Sigmoid colon (tissue), 7 donors: ENCODE results near the gene TUBB4A. TPM values are rescaled to one million over a fixed set of nuclear protein-coding genes. Genes with fewer than 3 reads are reported as not detected.
A peak's percentile ranks its signal among the peaks of the same experiment; 100 is the strongest.

Experiments used
- DNase-seq: peaks from one replicate; pipeline ENCODE4 v3.0.0-alpha.2; 2019
- H3K27ac ChIP-seq, 4 donors: fragments of 200-600 bp; sonication (generic); one replicate each; pipeline ENCODE4 v1.5.1; 2016 to 2019; ENCODE audit warnings: mild to moderate bottlenecking in 1 of 4
- H3K27me3 ChIP-seq, 3 donors: fragments of 200-600 bp; sonication (generic); one replicate each; pipeline ENCODE4 v1.5.1; 2019; ENCODE audit warnings: mild to moderate bottlenecking in 1 of 3
- H3K36me3 ChIP-seq, 4 donors: fragments of 200-600 bp; sonication (generic); one replicate each; pipeline ENCODE4 v1.5.1; 2016 to 2019
- H3K4me1 ChIP-seq, 4 donors: fragments of 200-600 bp; sonication (generic); one replicate each; pipeline ENCODE4 v1.5.1; 2017 to 2019
- H3K4me3 ChIP-seq, 4 donors: fragments of 200-600 bp; sonication (generic); one replicate each; pipeline ENCODE4 v1.5.1; 2017 to 2019; ENCODE audit warnings: mild to moderate bottlenecking in 2 of 4, moderate library complexity in 1 of 4
- H3K9me3 ChIP-seq, 4 donors: fragments of 200-600 bp in 3 of 4; sonication (generic) in 3 of 4; one replicate each; pipeline versions ENCODE4 v1.5.1 to v1.6.1; 2013 to 2019
- CTCF ChIP-seq, 4 experiments: fragments of 450-650 bp in 3 of 4; fragments of 200-600 bp in 1 of 4; IDR thresholded peaks; one replicate each; pipeline ENCODE4 v1.5.1; 2016 to 2019; ENCODE audit warnings: antibody characterized with exemption in 4 of 4, mild to moderate bottlenecking in 3 of 4, moderate library complexity in 2 of 4
- EP300 ChIP-seq, 4 donors: sonication (generic); formaldehyde crosslinking; IDR thresholded peaks; one replicate each; pipeline ENCODE4 v1.6.1; 2017; ENCODE audit warnings: antibody characterized with exemption in 4 of 4
- POLR2A ChIP-seq, 2 donors: fragments of 450-650 bp; IDR thresholded peaks; one replicate each; pipeline ENCODE4 v1.6.1; 2016; ENCODE audit warnings: antibody characterized with exemption in 2 of 2, mild to moderate bottlenecking in 2 of 2, moderate library complexity in 2 of 2
- POLR2AphosphoS5 ChIP-seq, 4 donors: sonication (generic); formaldehyde crosslinking; IDR thresholded peaks; one replicate each; pipeline ENCODE4 v1.6.1; 2017; ENCODE audit warnings: antibody characterized with exemption in 4 of 4
- whole genome bisulfite sequencing, 2 donors: extraction: QIAGEN DNeasy Blood & Tissue Kit; methylation state at CpG; one replicate each; pipeline ENCODE4 v1.1.7; 2013; 5-methylcytosine and 5-hydroxymethylcytosine counted together
- intact Hi-C: fragments of 100-400 bp; cut with DNase I; formaldehyde crosslinking; loops from one replicate; pipeline ENCODE4 v1.15.1; 2023
- polyA plus RNA-seq, 3 donors: library from polyadenylated mRNA; stranded (reverse); fragments of 200-250 nt; gene quantifications; one replicate each; pipeline ENCODE4 v1.2.3, GENCODE V29; 2013
- total RNA-seq, 4 donors: library from RNA; depleted of rRNA; stranded (reverse); fragments of >200 nt; gene quantifications; one replicate each; pipeline ENCODE4 v1.1.0, GENCODE V29; 2016
- donor health status: healthy with polysubstance abuse.
- donor health status: Bipolar disorder and iron deficiency.
- donor health status: healthy.

Gene TUBB4A
- total and polyA plus RNA-seq, 7 donors, result under 0.01 to 6.1 (median 2.4) TPM; not detected in 1

DNA sequence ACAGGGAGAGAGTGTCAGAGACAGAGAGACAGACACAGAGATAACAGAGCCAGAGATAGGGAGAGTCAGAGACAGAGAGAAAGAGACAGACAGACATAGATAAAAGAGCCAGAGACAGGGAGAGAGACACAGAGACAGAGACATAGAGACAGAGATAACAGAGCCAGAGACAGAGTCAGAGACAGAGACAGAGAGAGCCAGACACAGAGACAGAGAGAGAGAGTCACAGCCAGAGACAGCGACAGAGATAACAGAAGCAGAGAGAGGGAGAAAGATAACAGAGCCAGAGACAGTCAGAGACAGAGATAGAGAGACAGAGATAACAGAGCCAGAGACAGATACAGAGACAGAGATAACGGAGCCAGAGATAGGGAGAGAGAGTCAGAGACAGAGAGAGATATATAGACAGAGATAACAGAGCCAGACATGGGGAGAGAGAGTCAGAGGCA lies 27.9 kb upstream of the TUBB4A start:
- H3K9me3 ChIP-seq, result no peaks in the 10 kb centered on the region
- TF ChIP-seq POLR2A (IDR thresholded peaks at IDR 0.05), result no peak
- TF ChIP-seq POLR2AphosphoS5 (IDR thresholded peaks at IDR 0.05), result no peak
- no peak for TF ChIP-seq CTCF (IDR thresholded peaks at IDR 0.05)
- no peak for TF ChIP-seq EP300 (IDR thresholded peaks at IDR 0.05)
- H3K4me1 ChIP-seq, result peaks cover 0 to 38% (median 10%) of the 10 kb centered on the region in 4 donors
- peak overlapping the region in 2 of 4 donors; percentile 51 to 74 for H3K27ac ChIP-seq
- WGBS, 2 donors, result 67 to 75% methylated on average over 2 of the region's 2 CpGs
- H3K36me3 ChIP-seq, result no peaks in the 10 kb centered on the region
- peaks cover 8 to 34% (median 32%) of the 10 kb centered on the region in 3 donors for H3K27me3 ChIP-seq
- intact Hi-C loops, result loop anchor here (5.0 kb wide), 2 partner anchors 68 to 207 kb away; partner anchors contain the start of genes CRB3, GPR108 and TRIP10
- no peak for DNase-seq
- H3K4me3 ChIP-seq, result peak overlapping the region; percentile 36 to 60 (median 50)

DNA sequence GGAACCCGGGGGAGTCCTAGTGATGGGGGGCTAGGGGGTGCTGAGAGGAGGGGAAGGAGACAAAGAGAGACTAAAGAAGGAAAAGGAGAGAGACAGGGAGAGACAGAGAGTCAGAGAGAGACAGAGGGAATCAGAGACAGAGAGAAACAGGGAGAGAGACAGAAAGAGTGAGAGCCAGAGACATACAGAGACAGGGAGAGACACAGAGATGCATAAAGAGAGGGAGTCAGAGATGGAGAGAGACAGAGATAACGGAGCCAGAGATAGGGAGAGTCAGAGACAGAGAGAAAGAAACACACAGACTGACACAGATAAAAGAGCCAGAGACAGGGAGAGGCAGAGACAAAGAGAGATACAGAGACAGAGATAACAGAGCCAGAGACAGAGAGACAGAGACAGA lies 27.2 kb upstream of the TUBB4A start:
- intact Hi-C loops, result no loop called here
- TF ChIP-seq EP300 (IDR thresholded peaks at IDR 0.05) (no peak), POLR2AphosphoS5 (IDR thresholded peaks at IDR 0.05) (no peak), POLR2A (IDR thresholded peaks at IDR 0.05) (no peak), CTCF (IDR thresholded peaks at IDR 0.05) (no peak)
- 51 to 53% methylated on average over 2 of the region's 2 CpGs for WGBS, 2 donors

DNA sequence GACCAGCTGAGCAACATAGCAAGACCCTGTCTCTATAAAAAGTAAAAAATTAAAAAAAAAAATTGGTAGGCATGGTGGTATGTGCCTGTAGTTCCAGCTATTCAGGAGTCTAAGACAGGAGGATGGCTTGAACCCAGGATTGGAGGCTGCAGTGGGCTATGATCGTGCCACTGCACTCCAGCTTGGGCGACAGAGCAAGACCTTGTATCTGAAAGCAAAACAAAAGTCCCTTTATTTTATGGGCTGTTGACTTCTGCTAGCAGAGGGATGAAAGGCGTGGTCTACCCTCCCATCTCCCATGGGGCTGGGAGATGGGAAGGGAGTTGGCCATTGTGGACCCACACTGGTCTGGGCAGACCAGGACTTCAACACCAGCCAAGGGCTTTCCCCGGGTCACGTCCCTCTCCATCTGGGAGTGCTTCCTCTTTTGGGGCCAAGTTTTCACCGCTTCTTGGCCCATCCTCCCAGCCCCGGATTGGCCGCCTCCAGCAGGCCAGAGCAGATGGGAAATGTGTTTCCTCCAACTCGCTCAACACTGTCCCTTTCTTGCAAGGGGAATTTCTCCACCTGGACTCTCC lies 26.5 kb upstream of the TUBB4A start:
- 19 to 34% methylated on average over 9 of the region's 9 CpGs for WGBS, 2 donors
- Histone ChIP-seq H3K4me1 (peaks cover 0 to 38% (median 10%) of the 10 kb centered on the region in 4 donors), H3K9me3 (no peaks in the 10 kb centered on the region), H3K4me3 (no peak overlapping the region), H3K27me3 (peaks cover 8 to 21% (median 20%) of the 10 kb centered on the region in 3 donors), H3K36me3 (no peaks in the 10 kb centered on the region), H3K27ac (no peak overlapping the region)
- TF ChIP-seq CTCF (IDR thresholded peaks at IDR 0.05) (no peak), POLR2AphosphoS5 (IDR thresholded peaks at IDR 0.05) (peak in 1 of 4 donors; percentile 32)
- intact Hi-C loops, result no loop called here
- DNase-seq, result peak; percentile 80

More for the DNA sequence above, 27.2 kb upstream of the TUBB4A start:
- H3K27me3 ChIP-seq, result peaks cover 8 to 27% (median 26%) of the 10 kb centered on the region in 3 donors
- H3K9me3 ChIP-seq, result no peaks in the 10 kb centered on the region
- no peak for DNase-seq
- no peak overlapping the region for H3K4me3 ChIP-seq
- H3K4me1 ChIP-seq, result peaks cover 0 to 38% (median 10%) of the 10 kb centered on the region in 4 donors
- H3K27ac ChIP-seq, result no peak overlapping the region
- H3K36me3 ChIP-seq, result no peaks in the 10 kb centered on the region

- 77 to 85% methylated on average over 17 of the region's 17 CpGs for WGBS, 2 donors
- Histone ChIP-seq H3K9me3 (no peaks in the 10 kb centered on the region), H3K4me3 (no peak overlapping the region), H3K27ac (no peak overlapping the region), H3K4me1 (peaks cover 0 to 38% (median 10%) of the 10 kb centered on the region in 4 donors), H3K27me3 (peaks cover 8 to 18% (median 17%) of the 10 kb centered on the region in 3 donors), H3K36me3 (no peaks in the 10 kb centered on the region)
- DNase-seq, result no peak
- intact Hi-C loops, result no loop called here
- TF ChIP-seq EP300 (IDR thresholded peaks at IDR 0.05) (no peak), POLR2AphosphoS5 (IDR thresholded peaks at IDR 0.05) (no peak), CTCF (IDR thresholded peaks at IDR 0.05) (no peak), POLR2A (IDR thresholded peaks at IDR 0.05) (no peak)
Observed at GRCh38 chr19:6527893-6528543, 25.9 kb upstream of the TUBB4A start.
